Smooth muscle cell of trachea (primary cell): ENCODE measurements around the gene GAGE12F. TPM values are rescaled to one million over a fixed set of nuclear protein-coding genes. Genes with fewer than 3 reads are reported as not detected.

Experiments used
- total RNA-seq: library from RNA; depleted of rRNA; stranded (reverse); fragments of >200 nt; gene quantifications from 2 replicates; pipeline ENCODE4 v1.2.1, GENCODE V29; 2014

Gene GAGE12F
- not detected in 2 replicates for total RNA-seq

GRCh38 chrX:49560542-49560941, at the start of gene GAGE12F:
Gene GAGE12F (plus strand): TSS chrX:49560842. CDS start chrX:49561997, 1,155 bp downstream.

GRCh38 chrX:49531877-49532276, 28.8 kb upstream of the GAGE12F start, which contains the start of gene GAGE12C:
Gene GAGE12C (plus strand): TSS chrX:49532177. CDS start chrX:49533332, 1,155 bp downstream.

GRCh38 chrX:49541433-49541832, 19.2 kb upstream of the GAGE12F start, which contains the start of gene GAGE12D:
Gene GAGE12D (plus strand): TSS chrX:49541733. CDS start chrX:49542888, 1,155 bp downstream.

DNA sequence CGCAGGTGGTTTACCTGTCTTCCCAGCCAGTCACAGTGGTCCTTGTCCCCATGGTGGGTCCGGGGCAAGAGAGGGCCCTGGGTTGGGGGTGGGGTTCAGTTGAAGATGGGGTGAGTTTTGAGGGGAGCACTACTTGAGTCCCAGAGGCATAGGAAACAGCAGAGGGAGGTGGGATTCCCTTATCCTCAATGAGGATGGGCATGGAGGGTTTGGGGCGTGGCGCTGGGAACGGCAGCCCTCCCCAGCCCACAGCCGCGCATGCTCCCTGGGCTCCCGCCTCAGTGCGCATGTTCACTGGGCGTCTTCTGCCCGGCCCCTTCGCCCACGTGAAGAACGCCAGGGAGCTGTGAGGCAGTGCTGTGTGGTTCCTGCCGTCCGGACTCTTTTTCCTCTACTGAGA, 9.7 kb upstream of the GAGE12F start, which contains the start of gene GAGE12E:
Gene GAGE12E (plus strand): TSS at position 301 of the 400 bp plus-strand sequence. CDS start 1,155 bp downstream, outside the sequence.

GRCh38 chrX:49570100-49570499, 9.5 kb downstream of the GAGE12F start, which contains the start of gene GAGE12G:
Gene GAGE12G (plus strand): TSS chrX:49570400. CDS start chrX:49571555, 1,155 bp downstream.

DNA sequence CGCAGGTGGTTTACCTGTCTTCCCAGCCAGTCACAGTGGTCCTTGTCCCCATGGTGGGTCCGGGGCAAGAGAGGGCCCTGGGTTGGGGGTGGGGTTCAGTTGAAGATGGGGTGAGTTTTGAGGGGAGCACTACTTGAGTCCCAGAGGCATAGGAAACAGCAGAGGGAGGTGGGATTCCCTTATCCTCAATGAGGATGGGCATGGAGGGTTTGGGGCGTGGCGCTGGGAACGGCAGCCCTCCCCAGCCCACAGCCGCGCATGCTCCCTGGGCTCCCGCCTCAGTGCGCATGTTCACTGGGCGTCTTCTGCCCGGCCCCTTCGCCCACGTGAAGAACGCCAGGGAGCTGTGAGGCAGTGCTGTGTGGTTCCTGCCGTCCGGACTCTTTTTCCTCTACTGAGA, 19.0 kb downstream of the GAGE12F start, which contains the start of gene GAGE12H:
Gene GAGE12H (plus strand): TSS at position 301 of the 400 bp plus-strand sequence. CDS start 1,155 bp downstream, outside the sequence.

DNA sequence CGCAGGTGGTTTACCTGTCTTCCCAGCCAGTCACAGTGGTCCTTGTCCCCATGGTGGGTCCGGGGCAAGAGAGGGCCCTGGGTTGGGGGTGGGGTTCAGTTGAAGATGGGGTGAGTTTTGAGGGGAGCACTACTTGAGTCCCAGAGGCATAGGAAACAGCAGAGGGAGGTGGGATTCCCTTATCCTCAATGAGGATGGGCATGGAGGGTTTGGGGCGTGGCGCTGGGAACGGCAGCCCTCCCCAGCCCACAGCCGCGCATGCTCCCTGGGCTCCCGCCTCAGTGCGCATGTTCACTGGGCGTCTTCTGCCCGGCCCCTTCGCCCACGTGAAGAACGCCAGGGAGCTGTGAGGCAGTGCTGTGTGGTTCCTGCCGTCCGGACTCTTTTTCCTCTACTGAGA, 28.6 kb downstream of the GAGE12F start, which contains the start of gene GAGE2A:
Gene GAGE2A (plus strand): TSS at position 301 of the 400 bp plus-strand sequence. CDS start 1,155 bp downstream, outside the sequence.

DNA sequence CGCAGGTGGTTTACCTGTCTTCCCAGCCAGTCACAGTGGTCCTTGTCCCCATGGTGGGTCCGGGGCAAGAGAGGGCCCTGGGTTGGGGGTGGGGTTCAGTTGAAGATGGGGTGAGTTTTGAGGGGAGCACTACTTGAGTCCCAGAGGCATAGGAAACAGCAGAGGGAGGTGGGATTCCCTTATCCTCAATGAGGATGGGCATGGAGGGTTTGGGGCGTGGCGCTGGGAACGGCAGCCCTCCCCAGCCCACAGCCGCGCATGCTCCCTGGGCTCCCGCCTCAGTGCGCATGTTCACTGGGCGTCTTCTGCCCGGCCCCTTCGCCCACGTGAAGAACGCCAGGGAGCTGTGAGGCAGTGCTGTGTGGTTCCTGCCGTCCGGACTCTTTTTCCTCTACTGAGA, 38.1 kb downstream of the GAGE12F start, which contains the start of gene GAGE1:
Gene GAGE1 (plus strand): TSS at position 301 of the 400 bp plus-strand sequence. CDS start 1,155 bp downstream, outside the sequence.

Other genes starting within 250 kb of the GAGE12F start
- not detected in 2 replicates for gene GAGE12J, start 238.8 kb upstream of the GAGE12F start, total RNA-seq
- gene GAGE13, start 229.3 kb upstream of the GAGE12F start, total RNA-seq, result not detected in 2 replicates
- not detected in 2 replicates for gene GAGE12C, start 28.7 kb upstream of the GAGE12F start, total RNA-seq
- gene GAGE12D, start 19.1 kb upstream of the GAGE12F start, total RNA-seq, result not detected in 2 replicates
- gene GAGE12E, start 9.6 kb upstream of the GAGE12F start, total RNA-seq, result not detected in 2 replicates
- not detected in 2 replicates for gene GAGE12G, start 9.6 kb downstream of the GAGE12F start, total RNA-seq
- gene GAGE12H, start 19.1 kb downstream of the GAGE12F start, total RNA-seq, result not detected in 2 replicates
- gene GAGE2A, start 28.7 kb downstream of the GAGE12F start, total RNA-seq, result not detected in 2 replicates
- gene GAGE1, start 38.2 kb downstream of the GAGE12F start, total RNA-seq, result not detected in 2 replicates
- not detected in 2 replicates for gene PAGE1, start 135.1 kb downstream of the GAGE12F start, total RNA-seq